Measurements from ENCODE around the gene LAMP2.
"Not testable (repeated sequence)": the region's sequence is repeated elsewhere in the genome, so short reads cannot be mapped to it uniquely, and the experiment has no call there.

The LAMP2 gene

GRCh38 chrX:120468825-120469525, at the start of gene LAMP2:
Gene LAMP2 (minus strand): TSS chrX:120469296. CDS start chrX:120469169, 127 bp downstream.
- peak; percentile 80 for DNase-seq

GRCh38 chrX:120517936-120518335, 48.8 kb upstream of the LAMP2 start:
- DNase-seq, result no peak

- DNase-seq, result peak; percentile 8
Measured at GRCh38 chrX:120514236-120514635, 45.1 kb upstream of the LAMP2 start.

- DNase-seq, result no peak
Measured at GRCh38 chrX:120512627-120513026, 43.5 kb upstream of the LAMP2 start.

GRCh38 chrX:120512222-120512621, 43.1 kb upstream of the LAMP2 start:
- no peak for DNase-seq

- DNase-seq, result no peak
Measured at GRCh38 chrX:120504569-120504968, 35.5 kb upstream of the LAMP2 start.

- DNase-seq, result no peak
Measured at GRCh38 chrX:120499301-120500072, 30.4 kb upstream of the LAMP2 start.

GRCh38 chrX:120490119-120490518, 21.0 kb upstream of the LAMP2 start:
- not testable (repeated sequence) for DNase-seq

GRCh38 chrX:120486786-120487185, 17.7 kb upstream of the LAMP2 start:
- no peak for DNase-seq

GRCh38 chrX:120485638-120486520, 16.8 kb upstream of the LAMP2 start:
- no peak for DNase-seq

GRCh38 chrX:120485315-120485637, 16.2 kb upstream of the LAMP2 start:
- DNase-seq, result no peak

GRCh38 chrX:120477453-120477852, 8.4 kb upstream of the LAMP2 start:
- DNase-seq, result no peak

GRCh38 chrX:120476714-120477113, 7.6 kb upstream of the LAMP2 start:
- DNase-seq, result no peak

- peak; percentile 1 for DNase-seq
Measured at GRCh38 chrX:120475447-120475846, 6.4 kb upstream of the LAMP2 start.

- DNase-seq, result no peak
Measured at GRCh38 chrX:120474085-120474484, 5.0 kb upstream of the LAMP2 start.

GRCh38 chrX:120469657-120470056, 561 bp upstream of the LAMP2 start:
- DNase-seq, result not testable (repeated sequence)

GRCh38 chrX:120468479-120468824, 644 bp downstream of the LAMP2 start:
- DNase-seq, result no peak

- no peak for DNase-seq
Measured at GRCh38 chrX:120468071-120468470, 1.0 kb downstream of the LAMP2 start.

- no peak for DNase-seq
Measured at GRCh38 chrX:120464411-120464810, 4.7 kb downstream of the LAMP2 start.

GRCh38 chrX:120463241-120463640, 5.9 kb downstream of the LAMP2 start:
- DNase-seq, result no peak

- DNase-seq, result no peak
Measured at GRCh38 chrX:120462370-120462769, 6.7 kb downstream of the LAMP2 start.

- no peak for DNase-seq
Measured at GRCh38 chrX:120459309-120459708, 9.8 kb downstream of the LAMP2 start.

- no peak for DNase-seq
Measured at GRCh38 chrX:120457766-120458180, 11.3 kb downstream of the LAMP2 start.

GRCh38 chrX:120456973-120457372, 12.1 kb downstream of the LAMP2 start:
- DNase-seq, result no peak
